Amniotic epithelial cell (primary cell): ENCODE data around the gene CEP57.

Experiments
- DNase-seq: peaks from one replicate; pipeline ENCODE4 v3.0.0-alpha.2; 2010; ENCODE audit warnings: low read depth

The CEP57 gene

GRCh38 chr11:95790123-95790932, at the start of gene CEP57:
TSS of gene CEP57 (plus strand) at chr11:95790498. CDS start at chr11:95790699, 201 bp downstream.
- DNase-seq, result peak; percentile 98

GRCh38 chr11:95750101-95750500, 40.2 kb upstream of the CEP57 start:
- DNase-seq, result no peak

- no peak for DNase-seq
Measured at GRCh38 chr11:95751515-95751914, 38.8 kb upstream of the CEP57 start.

GRCh38 chr11:95760941-95761340, 29.4 kb upstream of the CEP57 start:
- no peak for DNase-seq

GRCh38 chr11:95762534-95762933, 27.8 kb upstream of the CEP57 start:
- no peak for DNase-seq

GRCh38 chr11:95764267-95764898, 25.9 kb upstream of the CEP57 start:
- peak; percentile 60 for DNase-seq

GRCh38 chr11:95766701-95767100, 23.6 kb upstream of the CEP57 start:
- DNase-seq, result no peak

GRCh38 chr11:95767498-95767897, 22.8 kb upstream of the CEP57 start:
- peak; percentile 84 for DNase-seq

- DNase-seq, result no peak
Measured at GRCh38 chr11:95768521-95768920, 21.8 kb upstream of the CEP57 start.

- DNase-seq, result no peak
Measured at GRCh38 chr11:95776859-95777258, 13.4 kb upstream of the CEP57 start.

- DNase-seq, result no peak
Measured at GRCh38 chr11:95778699-95779098, 11.6 kb upstream of the CEP57 start.

GRCh38 chr11:95780544-95780943, 9.8 kb upstream of the CEP57 start:
- DNase-seq, result no peak

- DNase-seq, result peak; percentile 16
Measured at GRCh38 chr11:95788921-95789505, 1.3 kb upstream of the CEP57 start.

GRCh38 chr11:95789506-95790122, 684 bp upstream of the CEP57 start, which contains the start of gene FAM76B:
TSS of gene FAM76B (minus strand) at chr11:95789782. CDS start at chr11:95789478, 304 bp downstream.
- peak; percentile 99 for DNase-seq

GRCh38 chr11:95790933-95791708, 823 bp downstream of the CEP57 start:
- DNase-seq, result peak; percentile 72

GRCh38 chr11:95791709-95792033, 1.4 kb downstream of the CEP57 start:
- DNase-seq, result no peak

GRCh38 chr11:95792200-95792599, 1.9 kb downstream of the CEP57 start:
- DNase-seq, result no peak

- DNase-seq, result no peak
Measured at GRCh38 chr11:95792700-95793099, 2.4 kb downstream of the CEP57 start.

GRCh38 chr11:95793116-95793515, 2.8 kb downstream of the CEP57 start:
- DNase-seq, result no peak

- DNase-seq, result peak; percentile 7
Measured at GRCh38 chr11:95794086-95794485, 3.8 kb downstream of the CEP57 start.

GRCh38 chr11:95795627-95796295, 5.5 kb downstream of the CEP57 start:
- DNase-seq, result no peak
